Panc1 (cell line): ENCODE data around the gene TMEM151B.

Source experiments
- CTCF ChIP-seq: fragments of 450-650 bp; IDR thresholded peaks from 2 replicates; pipeline ENCODE4 v1.5.1; 2017; ENCODE audit warnings: mild to moderate bottlenecking
- POLR2AphosphoS5 ChIP-seq: IDR thresholded peaks from 2 replicates; pipeline ENCODE4 v1.6.1; 2012; ENCODE audit warnings: mild to moderate bottlenecking, low read depth, low read length, moderate library complexity
- REST ChIP-seq, 2 experiments: IDR thresholded peaks; 2 replicates each; pipeline ENCODE4 v1.6.1; 2011 to 2012; ENCODE audit warnings: low read depth in 2 of 2, control low read depth in 1 of 2, low read length in 1 of 2, mild to moderate bottlenecking in 1 of 2, moderate library complexity in 1 of 2; ENCODE audit not compliant: insufficient read depth in 1 of 2
- SIN3A ChIP-seq: IDR thresholded peaks from 2 replicates; pipeline ENCODE4 v1.6.1; 2012; ENCODE audit warnings: low read depth, mild to moderate bottlenecking, low read length, moderate library complexity, borderline replicate concordance; ENCODE audit not compliant: insufficient read depth

DNA sequence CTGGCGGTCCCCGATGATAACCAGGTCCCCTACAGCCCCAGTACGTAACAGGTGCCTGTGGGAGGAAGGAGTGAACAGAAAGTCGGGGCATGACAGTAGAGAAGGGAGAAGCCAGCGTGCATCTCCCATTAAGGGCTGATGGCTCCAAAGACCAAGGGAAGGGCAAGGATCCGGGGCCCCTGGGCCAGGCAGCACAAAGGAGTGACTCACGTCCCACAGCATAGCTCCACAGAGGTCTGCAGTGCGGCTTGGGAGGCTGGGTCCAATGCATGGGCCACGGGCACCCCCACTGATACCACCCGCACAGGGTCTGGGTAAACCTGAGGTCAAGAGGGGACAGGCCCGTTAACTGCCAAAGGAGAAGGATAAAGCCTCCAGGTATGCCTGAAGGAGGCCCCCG is 32.6 kb downstream of the TMEM151B start:
- no peak for TF ChIP-seq CTCF
- TF ChIP-seq POLR2AphosphoS5 = no peak
- no peak for TF ChIP-seq REST (IDR thresholded peaks at IDR 0.05; ENCODE audit: insufficient read depth in 1 of 2, low read depth in 2 of 2, low read length in 1 of 2)
- no peak for TF ChIP-seq SIN3A
